GM18517 (cell line): ENCODE results near the gene DYNLL1.
"Not testable (repeated sequence)": the region's sequence is repeated elsewhere in the genome, so short reads cannot be mapped to it uniquely, and the experiment has no call there.

Source experiments
- ATAC-seq: cut with Tn5 transposase; IDR thresholded peaks from one replicate; pipeline ENCODE4 v1.9.1; 2021; ENCODE audit warnings: mild to moderate bottlenecking, moderate library complexity; ENCODE audit not compliant: unreplicated experiment

Gene DYNLL1

GRCh38 chr12:120495731-120496412 lies at the start of gene DYNLL1:
TSS of gene DYNLL1 (plus strand) at chr12:120496113. CDS start at chr12:120496422, 309 bp downstream.
- ATAC-seq: peak; percentile 92

GRCh38 chr12:120446844-120447178 lies 49.1 kb upstream of the DYNLL1 start:
- ATAC-seq: not testable (repeated sequence)

- no peak for ATAC-seq
Observed at GRCh38 chr12:120447992-120448391, 47.9 kb upstream of the DYNLL1 start.

GRCh38 chr12:120452524-120452923 lies 43.4 kb upstream of the DYNLL1 start:
- ATAC-seq: not testable (repeated sequence)

- no peak for ATAC-seq
Observed at GRCh38 chr12:120453060-120453750, 42.7 kb upstream of the DYNLL1 start.

GRCh38 chr12:120453977-120454376 lies 41.9 kb upstream of the DYNLL1 start:
- ATAC-seq: no peak

- ATAC-seq: no peak
Observed at GRCh38 chr12:120455302-120455701, 40.6 kb upstream of the DYNLL1 start.

- no peak for ATAC-seq
Observed at GRCh38 chr12:120457133-120457532, 38.8 kb upstream of the DYNLL1 start.

GRCh38 chr12:120460157-120460556 lies 35.8 kb upstream of the DYNLL1 start:
- ATAC-seq: no peak

GRCh38 chr12:120462099-120462640 lies 33.7 kb upstream of the DYNLL1 start:
- ATAC-seq: no peak

GRCh38 chr12:120463712-120464111 lies 32.2 kb upstream of the DYNLL1 start:
- ATAC-seq: no peak

- ATAC-seq: no peak
Observed at GRCh38 chr12:120465756-120466155, 30.2 kb upstream of the DYNLL1 start.

GRCh38 chr12:120466560-120467315 lies 29.2 kb upstream of the DYNLL1 start:
- no peak for ATAC-seq

- ATAC-seq: no peak
Observed at GRCh38 chr12:120467439-120467838, 28.5 kb upstream of the DYNLL1 start.

- no peak for ATAC-seq
Observed at GRCh38 chr12:120468325-120468820, 27.5 kb upstream of the DYNLL1 start.

GRCh38 chr12:120468821-120469449 lies 27.0 kb upstream of the DYNLL1 start:
- no peak for ATAC-seq

GRCh38 chr12:120469450-120470149 lies 26.3 kb upstream of the DYNLL1 start, which contains the start of gene SRSF9:
TSS of gene SRSF9 (minus strand) at chr12:120469748. CDS start at chr12:120469609, 139 bp downstream.
- peak; percentile 83 for ATAC-seq

GRCh38 chr12:120470150-120470784 lies 25.6 kb upstream of the DYNLL1 start:
- peak; percentile 16 for ATAC-seq

- no peak for ATAC-seq
Observed at GRCh38 chr12:120472521-120472920, 23.4 kb upstream of the DYNLL1 start.
